ENCODE measurements around the gene MYEOV.

Gene MYEOV

DNA sequence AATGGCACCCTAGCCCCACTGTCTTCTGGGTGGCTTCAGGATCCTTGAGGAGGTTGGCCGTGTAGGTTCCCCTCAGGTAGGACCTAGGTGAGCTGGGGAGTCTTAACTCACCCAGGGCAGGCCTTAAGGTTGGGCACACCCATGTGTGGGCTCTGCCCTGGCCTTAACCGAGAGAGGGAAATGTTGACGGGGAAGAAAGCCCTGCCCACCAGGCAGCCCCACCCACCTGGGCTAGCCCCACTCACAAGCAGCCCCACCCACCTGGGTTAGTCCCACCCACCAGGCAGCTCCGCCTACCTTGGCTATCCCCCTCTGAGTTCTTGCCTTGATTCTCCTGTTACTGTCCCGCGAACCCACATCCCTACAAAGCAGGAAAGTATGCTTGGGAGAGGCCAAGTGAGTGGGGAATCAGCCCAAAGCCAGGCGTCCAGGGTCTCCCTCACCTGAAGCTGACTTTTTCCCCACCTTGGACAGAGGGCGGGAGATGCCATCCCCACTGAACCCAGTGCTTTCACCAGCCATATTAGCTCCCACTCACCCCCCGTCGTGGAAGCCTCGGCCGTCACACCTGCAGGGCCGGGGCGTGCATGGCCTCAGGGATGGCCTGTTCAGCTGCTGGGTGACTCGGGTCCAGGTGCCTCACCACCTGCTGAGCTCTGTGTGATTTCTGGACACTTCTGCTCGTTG lies at the start of gene MYEOV:
Gene MYEOV (plus strand): TSS at position 337 of the 687 bp plus-strand sequence. CDS start 1,200 bp downstream, outside the sequence.
- DNase-seq, result no peak

- DNase-seq, result no peak
These were observed 49.7 kb upstream of the MYEOV start for GRCh38 chr11:69244266-69244665.

DNA sequence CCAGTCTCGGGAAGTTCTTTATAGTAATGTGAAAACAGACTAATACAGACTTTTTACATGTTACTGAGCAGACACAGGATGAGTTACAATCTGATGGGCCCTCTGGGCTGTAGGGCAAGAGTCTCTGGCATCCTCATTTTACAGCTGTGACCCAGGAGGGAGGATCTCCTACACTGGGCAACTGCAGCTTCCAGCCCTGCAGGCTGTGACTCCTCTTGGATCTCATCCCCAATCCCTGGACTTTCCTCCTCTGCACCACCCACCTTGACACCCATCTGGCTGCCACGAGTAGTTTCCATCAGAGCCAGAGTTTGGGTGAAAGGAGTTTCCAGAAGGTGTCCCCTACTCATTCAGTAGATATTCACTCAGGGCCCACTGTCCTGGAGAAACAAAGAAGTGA lies 48.9 kb upstream of the MYEOV start:
- no peak for DNase-seq

DNA sequence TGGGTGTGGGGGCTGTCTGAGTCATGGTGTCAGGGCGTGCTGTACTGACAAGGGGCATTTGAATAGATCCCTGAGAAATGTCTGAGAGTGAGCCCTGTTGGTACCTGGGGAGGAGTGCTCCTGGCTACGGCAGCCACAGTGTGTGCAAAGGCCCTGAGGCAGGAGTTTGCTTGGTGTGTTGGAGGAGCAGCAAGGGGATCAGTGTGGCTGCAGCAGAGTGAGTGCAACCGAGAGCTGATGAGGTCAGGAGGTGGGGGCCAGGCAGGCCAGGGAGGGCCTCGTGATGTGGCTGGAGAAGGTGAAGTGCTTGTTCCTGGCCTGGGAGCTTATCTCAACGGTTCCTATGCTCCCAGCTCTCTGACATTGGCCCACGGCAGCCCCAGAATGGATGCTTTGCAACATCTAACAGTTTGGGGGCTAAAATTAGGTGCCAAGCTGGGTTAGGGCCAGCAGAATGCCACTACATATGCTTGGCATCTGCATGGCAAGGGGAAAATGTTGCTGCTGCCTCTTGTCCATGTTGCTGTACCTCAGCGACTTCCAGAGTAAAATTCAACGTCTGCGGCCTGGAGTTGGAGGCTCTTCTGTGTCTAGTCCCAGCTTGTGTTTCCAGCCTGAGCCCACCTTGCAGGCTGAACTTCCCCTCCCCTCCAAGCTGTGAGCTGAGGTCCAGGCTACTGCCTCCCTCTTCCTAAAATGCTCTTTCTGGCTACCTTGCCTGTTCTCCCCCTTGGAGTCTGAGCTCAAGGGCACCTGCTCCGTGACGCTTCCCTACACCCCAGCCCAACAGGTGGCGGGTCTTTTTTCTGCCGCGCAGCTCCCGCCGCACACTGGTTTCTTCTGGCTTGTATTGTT lies 48.2 kb upstream of the MYEOV start:
- DNase-seq, result no peak

DNA sequence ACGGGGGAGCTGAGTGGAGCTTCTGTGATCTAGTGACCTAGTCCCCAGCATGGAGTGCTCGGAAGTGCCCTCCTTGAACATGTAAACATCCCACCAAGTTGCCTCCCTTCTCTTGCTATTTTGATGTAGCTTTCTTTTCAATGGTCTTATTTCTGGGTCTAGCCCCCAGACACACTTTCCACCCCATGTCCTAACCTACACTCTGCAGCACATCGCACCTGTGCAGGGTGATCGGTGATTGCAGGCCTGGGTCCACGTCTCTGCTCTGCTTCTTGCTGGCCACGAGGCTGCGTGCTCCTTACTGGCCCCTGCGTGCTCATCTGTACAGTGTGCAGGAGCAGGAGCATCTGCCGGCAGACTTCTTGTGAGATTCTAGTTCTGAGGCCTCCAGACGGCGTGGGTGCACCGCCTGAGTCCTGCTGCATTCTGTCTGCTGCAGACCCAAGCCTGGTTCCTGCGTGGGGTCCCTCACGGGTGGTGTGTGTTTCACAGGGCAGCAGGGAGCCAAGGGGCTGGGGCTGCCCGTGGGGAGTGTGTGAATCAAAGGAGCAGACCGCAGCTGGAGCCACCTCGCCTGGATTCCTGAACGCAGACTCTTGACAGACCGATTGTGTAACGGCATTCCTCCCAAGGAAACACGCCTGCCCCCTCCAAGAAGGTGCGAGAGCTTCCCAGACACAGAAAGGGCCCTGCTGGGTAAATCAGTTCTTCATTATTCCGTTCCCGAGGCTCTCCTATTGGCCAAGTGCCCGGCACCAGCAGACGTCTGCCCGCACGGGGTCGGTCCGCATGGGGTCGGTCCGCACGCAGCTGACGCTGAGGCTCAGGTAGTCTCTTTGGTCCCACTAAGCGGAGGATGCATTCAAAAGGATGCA lies 44.4 kb upstream of the MYEOV start:
- DNase-seq, result no peak

DNA sequence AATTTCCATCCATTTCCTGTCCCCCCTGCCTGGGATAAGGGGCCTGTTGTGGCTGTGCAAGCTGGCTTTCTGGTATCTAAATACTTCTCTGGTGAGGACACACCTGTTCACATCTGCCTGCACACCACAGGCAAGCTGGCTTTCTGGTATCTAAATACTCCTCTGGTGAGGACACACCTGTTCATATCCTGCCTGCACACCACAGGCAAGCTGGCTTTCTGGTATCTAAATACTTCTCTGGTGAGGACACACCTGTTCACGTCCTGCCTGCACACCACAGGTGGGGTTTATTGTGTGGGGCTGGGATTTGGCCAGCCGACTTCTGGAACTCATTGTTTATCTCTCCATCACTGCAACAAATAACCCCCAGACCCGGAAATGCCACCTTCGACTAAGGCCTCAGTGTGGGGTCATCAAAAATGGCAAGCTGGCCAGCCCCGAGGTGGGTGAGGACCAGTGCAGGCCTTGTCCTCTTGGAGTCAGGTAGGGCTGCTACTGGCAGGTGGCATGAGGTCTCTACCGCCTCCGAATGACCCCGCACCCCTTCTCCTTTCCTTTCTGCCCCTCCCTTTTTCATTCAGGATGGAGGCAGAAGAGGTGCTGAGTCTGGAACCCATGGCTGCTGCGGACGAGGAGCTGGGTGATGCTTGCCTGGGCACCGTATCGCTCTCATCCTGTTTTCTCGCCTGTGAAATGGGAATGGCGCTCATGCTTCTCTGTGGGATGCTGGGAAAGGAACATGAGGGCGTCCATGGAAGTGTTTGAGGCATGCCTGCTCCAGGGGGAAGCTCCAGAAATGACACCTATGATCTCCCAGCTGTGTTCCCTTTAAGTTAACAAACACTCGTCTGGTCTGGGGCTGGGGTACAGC lies 43.5 kb upstream of the MYEOV start:
- no peak for DNase-seq

DNA sequence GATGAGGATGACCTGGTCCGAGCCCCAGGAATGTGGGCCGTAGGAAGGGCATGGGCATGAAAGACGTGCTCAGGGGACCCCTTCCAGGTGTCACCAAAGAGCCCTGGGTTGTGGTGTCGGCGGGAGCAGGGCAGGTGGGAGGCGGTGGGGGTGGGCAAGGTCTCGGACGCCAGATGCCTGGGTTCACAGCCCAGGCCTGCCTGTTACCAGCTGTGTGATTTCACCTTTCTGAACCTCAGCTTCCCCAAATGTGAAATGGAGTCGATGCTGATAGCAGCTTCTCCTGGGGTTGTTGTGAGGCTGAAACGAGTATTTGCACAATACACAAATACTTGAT lies 42.9 kb upstream of the MYEOV start:
- DNase-seq, result no peak

- no peak for DNase-seq
These were observed 42.1 kb upstream of the MYEOV start for GRCh38 chr11:69251639-69252489.

GRCh38 chr11:69252490-69252837 lies 41.5 kb upstream of the MYEOV start:
- DNase-seq, result no peak

DNA sequence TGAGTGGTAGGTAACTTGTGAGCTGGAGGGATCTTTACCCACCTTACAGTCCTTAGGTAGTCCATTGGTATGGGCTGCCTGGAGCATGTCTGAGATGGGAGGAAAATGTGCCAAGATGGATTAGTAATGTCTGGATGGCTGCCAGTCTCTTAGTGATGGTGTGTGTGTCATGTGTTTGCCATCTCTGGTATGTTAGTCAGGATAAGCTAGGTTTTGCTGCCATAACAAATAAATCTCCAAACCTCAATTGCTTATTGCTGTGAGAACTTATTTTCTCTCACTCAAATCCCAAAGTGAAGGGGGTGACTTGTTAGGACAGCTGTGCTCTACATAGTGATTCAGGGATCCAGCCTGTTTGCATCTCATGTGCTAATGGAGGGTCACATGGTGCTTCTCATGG lies 40.9 kb upstream of the MYEOV start:
- no peak for DNase-seq

GRCh38 chr11:69257134-69257533 lies 36.8 kb upstream of the MYEOV start:
- no peak for DNase-seq

- no peak for DNase-seq
These were observed 35.9 kb upstream of the MYEOV start for GRCh38 chr11:69257838-69258658.

DNA sequence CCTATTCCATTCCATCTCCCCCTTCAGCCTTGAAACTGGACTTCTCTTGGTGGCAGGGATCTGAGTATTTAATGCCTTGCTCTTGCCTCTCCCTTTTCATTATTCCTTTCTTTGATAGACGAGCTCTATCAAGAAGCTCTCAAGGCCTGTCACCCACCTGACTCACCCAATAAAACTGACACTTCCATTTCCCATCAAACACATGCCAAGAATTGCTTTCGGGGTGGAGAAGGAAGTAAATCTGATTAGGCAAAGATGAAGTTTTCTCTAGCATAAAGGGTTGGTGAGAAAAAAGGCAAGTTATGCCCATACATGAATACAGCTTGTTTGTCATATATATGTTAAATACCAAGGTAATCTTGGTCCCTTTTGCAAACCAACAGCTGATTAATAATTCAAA lies 34.9 kb upstream of the MYEOV start:
- no peak for DNase-seq

GRCh38 chr11:69260622-69261021 lies 33.3 kb upstream of the MYEOV start:
- no peak for DNase-seq

GRCh38 chr11:69261116-69261515 lies 32.8 kb upstream of the MYEOV start:
- DNase-seq, result no peak

DNA sequence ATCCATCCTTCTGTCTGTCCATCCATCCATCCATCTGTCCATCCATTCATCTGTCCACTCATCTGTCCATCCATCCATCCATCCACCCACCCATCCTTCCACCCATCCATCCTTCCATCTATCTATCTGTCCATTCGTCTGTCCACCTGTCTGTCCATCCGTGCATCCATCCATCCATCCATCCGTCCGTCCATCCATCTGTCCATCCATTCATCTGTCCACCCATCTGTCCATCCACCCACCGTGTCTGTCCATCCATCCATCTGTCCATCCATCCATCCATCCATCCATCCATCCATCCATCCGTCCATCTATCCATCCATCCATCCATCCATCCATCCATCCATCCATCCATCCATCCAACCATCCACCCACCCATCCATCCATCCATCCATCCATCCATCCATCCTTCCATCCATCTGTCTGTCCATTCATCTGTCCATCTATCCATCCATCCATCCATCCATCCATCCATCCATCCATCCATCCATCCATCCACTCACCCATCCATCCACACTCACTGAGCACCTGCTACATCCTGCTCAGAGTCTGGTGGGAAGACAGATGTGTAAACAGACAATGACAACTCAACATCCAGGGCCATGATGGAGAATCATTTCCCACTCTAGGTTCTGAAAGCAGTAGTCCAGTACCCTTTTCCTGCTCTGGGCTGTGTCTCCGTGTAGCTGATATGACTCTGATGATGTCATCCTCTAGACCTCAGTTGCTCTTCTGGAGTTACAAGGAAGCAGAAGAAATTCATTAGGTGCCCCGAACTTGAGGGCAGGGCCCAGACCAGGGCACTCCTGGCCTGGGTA lies 30.8 kb upstream of the MYEOV start:
- DNase-seq, result no peak

DNA sequence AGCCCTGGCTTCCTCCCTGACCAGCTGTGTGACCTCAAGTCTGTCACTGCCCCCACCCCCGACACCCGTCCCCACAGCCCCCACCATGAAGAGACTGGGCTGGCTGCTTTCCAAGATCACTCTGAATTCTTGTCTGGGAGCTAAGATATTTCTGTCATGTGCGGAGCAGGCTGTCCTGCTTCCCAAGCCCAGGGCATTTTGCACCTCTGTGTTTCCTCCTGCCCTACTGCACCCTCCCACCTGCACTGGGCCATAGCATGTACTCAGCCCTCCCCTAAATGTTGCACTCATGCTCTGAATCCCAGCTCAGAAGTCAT lies 30.3 kb upstream of the MYEOV start:
- no peak for DNase-seq

DNA sequence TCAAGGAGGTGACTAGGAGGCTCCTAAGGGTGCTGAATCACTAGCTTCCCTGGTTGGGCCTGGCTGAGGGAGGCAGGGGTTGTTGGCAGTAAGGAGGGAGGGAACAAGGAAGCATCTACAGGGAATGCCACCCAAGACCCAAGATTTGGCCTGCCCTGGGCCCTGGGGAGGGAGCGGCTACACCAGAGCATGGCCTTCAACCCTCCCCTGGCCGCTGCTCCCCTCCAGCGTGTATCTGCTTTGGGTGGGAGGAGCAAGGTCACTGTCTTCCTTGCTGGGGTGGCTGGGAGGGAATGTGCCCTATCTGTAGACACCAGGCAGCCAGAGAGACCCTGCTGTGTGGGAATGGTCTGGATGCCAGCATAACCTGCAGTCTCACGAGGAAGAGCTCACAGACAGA lies 29.5 kb upstream of the MYEOV start:
- no peak for DNase-seq

GRCh38 chr11:69265210-69265609 lies 28.7 kb upstream of the MYEOV start:
- DNase-seq, result no peak

GRCh38 chr11:69265911-69266510 lies 27.9 kb upstream of the MYEOV start:
- DNase-seq, result no peak
